Activated T-cell treated with anti-CD3 and anti-CD28 coated beads, Interleukin-2, amount 50 U/mL, for 4 hours (primary cell): ENCODE measurements around the gene S100A2. TPM values are rescaled to one million over a fixed set of nuclear protein-coding genes. Genes with fewer than 3 reads are reported as not detected.
"Not testable (repeated sequence)": the region's sequence is repeated elsewhere in the genome, so short reads cannot be mapped to it uniquely, and the experiment has no call there.

Experiments
- ATAC-seq, 2 donors: fragments of 200-7000 bp; cut with Tn5 transposase; one replicate each; pipeline ENCODE4 v1.10.0; 2021
- DNase-seq: peaks from one replicate; pipeline ENCODE4 v3.0.0-alpha.2; 2020
- H3K27me3 Mint-ChIP-seq: one replicate; pipeline ENCODE4 v1.8.0; 2021; ENCODE audit warnings: low read depth, mixed read lengths
- H3K36me3 Mint-ChIP-seq: one replicate; pipeline ENCODE4 v1.8.0; 2022; ENCODE audit warnings: mixed read lengths; ENCODE audit not compliant: insufficient read depth
- H3K4me1 Mint-ChIP-seq: one replicate; pipeline ENCODE4 v1.8.0; 2021; ENCODE audit warnings: low read depth, mixed read lengths
- H3K4me3 Mint-ChIP-seq: one replicate; pipeline ENCODE4 v1.8.0; 2021; ENCODE audit warnings: mild to moderate bottlenecking, moderate library complexity, mixed read lengths
- H3K9me3 Mint-ChIP-seq: one replicate; pipeline ENCODE4 v1.8.0; 2021; ENCODE audit warnings: mixed read lengths
- total RNA-seq, 3 donors: library from RNA; stranded (reverse); gene quantifications; one replicate each; pipeline ENCODE4 v1.2.1, GENCODE V29; 2021

The S100A2 gene
- total RNA-seq, 3 donors from 2014 or later: 0.40 to 1.2 (median 0.76) TPM

GRCh38 chr1:153563991-153564390, 1.7 kb downstream of the S100A2 start:
- peaks cover 34% of the 10 kb centered on the region for H3K4me1 Mint-ChIP-seq
- H3K9me3 Mint-ChIP-seq: no peaks in the 10 kb centered on the region
- no peaks in the 10 kb centered on the region for H3K27me3 Mint-ChIP-seq
- no peak for ATAC-seq
- no peaks in the 10 kb centered on the region for H3K36me3 Mint-ChIP-seq
- no peak overlapping the region for H3K4me3 Mint-ChIP-seq
- no peak for DNase-seq

GRCh38 chr1:153563483-153563901, 2.2 kb downstream of the S100A2 start:
- Mint-ChIP-seq H3K9me3 (no peaks in the 10 kb centered on the region), H3K27me3 (no peaks in the 10 kb centered on the region), H3K4me3 (no peak overlapping the region), H3K36me3 (no peaks in the 10 kb centered on the region), H3K4me1 (peaks cover 30% of the 10 kb centered on the region)
- ATAC-seq (no peak), DNase-seq (no peak)

DNA sequence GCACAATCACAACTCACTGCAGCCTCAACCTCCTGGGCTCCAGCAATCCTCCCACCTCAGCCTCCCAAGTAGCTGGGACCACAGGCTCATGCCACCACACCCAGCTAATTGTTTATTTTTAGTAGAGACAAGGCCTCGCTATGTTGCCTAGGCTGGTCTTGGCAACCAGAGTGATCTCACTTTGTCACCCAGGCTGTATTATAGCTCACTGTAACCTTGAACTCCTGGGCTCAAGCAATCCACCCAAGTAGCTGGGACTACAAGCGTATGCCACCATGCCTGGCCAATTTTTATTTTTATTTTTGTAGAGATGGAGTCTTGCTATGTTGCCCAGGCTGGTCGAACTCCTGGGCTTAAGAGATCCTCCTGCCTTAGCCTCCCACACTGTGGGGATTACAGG, 3.6 kb downstream of the S100A2 start:
- peaks cover 17% of the 10 kb centered on the region for H3K4me1 Mint-ChIP-seq
- H3K4me3 Mint-ChIP-seq, H3K27me3 Mint-ChIP-seq, DNase-seq, H3K9me3 Mint-ChIP-seq, H3K36me3 Mint-ChIP-seq, ATAC-seq: not testable (repeated sequence)

DNA sequence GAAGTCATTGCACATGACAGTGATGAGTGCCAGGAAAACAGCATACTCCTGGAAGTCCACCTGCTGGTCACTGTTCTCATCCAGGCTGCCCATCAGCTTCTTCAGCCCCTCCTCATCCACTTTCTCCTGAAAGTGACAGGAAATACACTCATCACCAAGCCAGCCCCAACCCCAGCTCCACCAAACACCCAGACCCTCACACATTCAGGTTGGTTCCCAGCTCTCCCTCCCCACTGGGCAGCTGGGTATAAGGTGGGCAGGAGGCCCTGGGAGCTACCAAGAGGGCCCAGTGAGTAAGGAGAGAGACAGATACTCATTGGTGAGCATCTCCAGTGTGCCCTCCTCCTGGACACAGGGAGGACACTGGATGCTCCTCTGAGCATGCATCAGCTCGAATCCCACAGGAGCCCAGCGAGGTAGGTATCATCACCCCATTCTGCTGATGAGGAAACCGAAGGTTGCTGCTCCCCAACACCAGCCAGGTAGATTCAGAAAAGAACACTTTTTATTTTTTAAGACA, 4.1 kb downstream of the S100A2 start:
- ATAC-seq: no peak
- Mint-ChIP-seq H3K27me3 (no peaks in the 10 kb centered on the region), H3K4me1 (peaks cover 12% of the 10 kb centered on the region), H3K4me3 (no peak overlapping the region), H3K36me3 (no peaks in the 10 kb centered on the region), H3K9me3 (no peaks in the 10 kb centered on the region)
- no peak for DNase-seq

DNA sequence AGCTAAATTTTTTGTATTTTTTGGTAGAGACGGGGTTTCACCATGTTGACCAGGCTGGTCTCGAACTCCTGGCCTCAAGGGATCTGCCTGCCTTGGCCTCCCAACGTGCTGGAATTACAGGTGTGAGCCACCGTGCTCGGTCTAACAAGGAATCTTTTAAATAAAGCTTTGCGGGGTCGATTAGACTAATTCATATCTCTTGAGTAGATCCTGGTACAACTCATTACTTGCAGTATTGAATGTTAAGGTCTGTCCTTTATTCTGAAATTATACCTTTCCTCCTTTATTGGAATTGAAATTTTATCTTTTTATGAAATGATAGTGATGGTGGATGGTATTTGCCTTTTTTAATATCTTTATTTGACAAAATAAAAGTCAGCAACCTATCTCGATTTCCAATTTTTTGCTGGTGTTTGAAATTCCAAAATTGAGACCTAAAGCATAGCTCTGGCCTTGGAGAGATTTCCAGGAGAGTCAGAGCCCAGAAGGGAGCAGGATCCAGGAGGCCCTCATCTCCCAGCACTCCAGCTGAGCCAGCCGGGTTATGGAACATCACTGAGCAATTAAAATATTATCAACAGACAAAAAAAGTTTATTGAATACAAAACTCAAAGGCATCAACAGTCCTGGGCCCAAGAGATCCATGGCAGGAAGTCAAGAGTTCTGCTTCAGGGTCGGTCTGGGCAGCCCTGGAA, 4.7 kb downstream of the S100A2 start:
- no peak for ATAC-seq
- no peak for DNase-seq
- H3K4me1 Mint-ChIP-seq: peaks cover 7% of the 10 kb centered on the region
- H3K9me3 Mint-ChIP-seq: no peaks in the 10 kb centered on the region
- no peaks in the 10 kb centered on the region for H3K36me3 Mint-ChIP-seq
- H3K27me3 Mint-ChIP-seq: no peaks in the 10 kb centered on the region
- H3K4me3 Mint-ChIP-seq: no peak overlapping the region

- no peaks in the 10 kb centered on the region for H3K9me3 Mint-ChIP-seq
- ATAC-seq (no peak), DNase-seq (no peak)
- no peaks in the 10 kb centered on the region for H3K27me3 Mint-ChIP-seq
- no peak overlapping the region for H3K4me3 Mint-ChIP-seq
- no peaks in the 10 kb centered on the region for H3K36me3 Mint-ChIP-seq
- H3K4me1 Mint-ChIP-seq: peaks cover 1% of the 10 kb centered on the region
Measured at GRCh38 chr1:153560241-153560640, 5.4 kb downstream of the S100A2 start.

DNA sequence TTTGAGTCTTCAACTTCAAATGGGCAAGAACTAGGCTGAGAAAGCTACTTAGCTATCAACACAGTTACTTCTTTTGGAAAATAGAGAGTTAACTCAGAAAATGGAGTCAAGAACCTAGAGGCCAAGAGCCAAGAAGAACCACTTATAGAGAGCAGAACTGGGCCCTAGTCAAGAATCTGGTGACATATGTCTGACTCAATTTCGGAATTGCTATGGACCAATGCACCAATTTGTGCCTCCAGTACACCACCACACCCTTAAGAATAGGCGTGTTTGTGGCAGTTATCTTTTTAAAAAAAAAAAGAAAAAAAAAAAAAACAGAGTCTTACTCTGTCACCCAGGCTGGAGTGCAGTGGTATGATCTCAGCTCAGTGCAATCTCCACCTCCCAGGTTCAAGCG, 7.8 kb downstream of the S100A2 start:
- Mint-ChIP-seq H3K9me3 (no peaks in the 10 kb centered on the region), H3K36me3 (no peaks in the 10 kb centered on the region), H3K27me3 (no peaks in the 10 kb centered on the region), H3K4me1 (peaks cover 2% of the 10 kb centered on the region), H3K4me3 (no peak overlapping the region)
- ATAC-seq (no peak), DNase-seq (no peak)

- H3K9me3 Mint-ChIP-seq: no peaks in the 10 kb centered on the region
- ATAC-seq: no peak
- H3K27me3 Mint-ChIP-seq: no peaks in the 10 kb centered on the region
- no peaks in the 10 kb centered on the region for H3K36me3 Mint-ChIP-seq
- no peak overlapping the region for H3K4me3 Mint-ChIP-seq
- no peak for DNase-seq
- H3K4me1 Mint-ChIP-seq: peaks cover 2% of the 10 kb centered on the region
Measured at GRCh38 chr1:153556348-153556747, 9.3 kb downstream of the S100A2 start.

DNA sequence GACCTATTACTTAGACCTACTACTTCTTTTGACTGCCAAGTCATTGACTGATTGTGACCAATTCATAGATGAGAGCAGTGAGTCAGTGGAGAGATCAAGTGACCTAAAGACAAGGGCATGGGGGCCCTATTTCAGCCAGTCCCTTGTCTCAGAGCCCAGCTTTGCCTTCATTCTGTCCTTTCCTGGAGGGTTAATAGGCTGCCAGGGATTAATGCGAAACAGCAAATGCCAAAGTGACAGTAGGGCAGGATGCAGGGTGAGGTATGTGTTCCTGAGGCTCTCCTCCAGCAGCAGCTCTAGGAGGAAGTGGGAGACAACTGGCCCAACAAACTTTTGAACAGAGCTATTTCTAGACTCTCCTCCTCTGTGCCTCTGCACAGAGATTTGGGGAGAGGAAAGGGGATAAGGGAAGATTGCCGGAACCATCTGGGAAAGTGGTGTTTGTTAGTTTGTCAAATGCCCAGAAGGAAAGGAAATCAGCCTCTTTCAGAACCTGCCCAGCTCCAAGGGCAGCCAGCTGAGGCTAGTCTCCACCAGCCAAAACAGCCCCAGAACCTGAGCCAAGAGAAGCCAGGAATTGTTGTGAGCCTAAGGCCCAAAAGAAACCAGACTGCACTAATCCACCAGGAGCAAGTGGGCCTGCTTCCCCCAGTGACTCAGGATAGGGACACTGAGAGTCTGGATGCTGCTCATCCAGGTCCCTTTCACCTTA, 11.7 kb downstream of the S100A2 start:
- DNase-seq (no peak), ATAC-seq (no peak)
- H3K4me3 Mint-ChIP-seq: no peak overlapping the region
- H3K4me1 Mint-ChIP-seq: peaks cover 3% of the 10 kb centered on the region
- no peaks in the 10 kb centered on the region for H3K36me3 Mint-ChIP-seq
- H3K9me3 Mint-ChIP-seq: no peaks in the 10 kb centered on the region
- no peaks in the 10 kb centered on the region for H3K27me3 Mint-ChIP-seq

DNA sequence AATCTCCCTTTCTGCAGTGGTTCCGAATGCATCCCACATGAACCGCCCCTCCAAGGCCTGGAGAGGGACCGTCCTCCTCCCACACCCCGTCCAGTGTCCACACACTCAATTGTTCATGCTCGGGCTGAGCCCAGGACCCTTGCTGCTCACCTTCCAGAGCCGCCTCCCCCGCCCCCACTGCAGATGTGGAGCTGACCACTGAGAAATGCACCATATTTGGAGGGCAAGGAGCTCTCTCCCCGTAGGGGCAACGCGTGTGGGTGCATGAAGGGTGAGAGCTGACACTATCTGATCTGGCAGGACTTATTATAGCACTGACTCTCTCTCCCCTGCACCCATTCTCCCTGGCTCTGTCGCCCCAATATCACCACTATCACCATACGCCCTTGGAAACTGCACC, 12.5 kb downstream of the S100A2 start:
- H3K4me3 Mint-ChIP-seq: no peak overlapping the region
- ATAC-seq (no peak), DNase-seq (no peak)
- H3K9me3 Mint-ChIP-seq: no peaks in the 10 kb centered on the region
- peaks cover 4% of the 10 kb centered on the region for H3K4me1 Mint-ChIP-seq
- H3K27me3 Mint-ChIP-seq: no peaks in the 10 kb centered on the region
- H3K36me3 Mint-ChIP-seq: no peaks in the 10 kb centered on the region

DNA sequence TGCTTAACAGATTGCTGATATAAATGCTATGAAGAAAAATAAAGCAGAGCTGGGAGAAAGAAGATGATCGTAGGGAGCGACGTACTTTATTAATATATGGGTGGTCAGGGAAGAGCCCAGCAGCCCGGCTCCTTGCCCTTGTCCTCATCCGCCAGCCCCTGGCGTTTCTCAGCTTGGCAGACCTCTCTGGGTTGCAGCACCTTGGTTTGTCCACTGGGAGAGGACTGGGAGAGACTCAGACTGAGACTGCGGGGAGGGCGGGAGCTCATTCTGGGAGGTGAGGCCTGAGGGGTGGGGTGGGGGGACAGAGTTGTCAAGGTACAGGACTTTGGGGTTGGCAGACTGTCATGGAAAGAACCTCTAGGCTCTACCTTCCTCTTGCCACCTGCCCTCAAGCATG, 13.3 kb downstream of the S100A2 start:
- H3K9me3 Mint-ChIP-seq: no peaks in the 10 kb centered on the region
- no peak for ATAC-seq
- no peak for DNase-seq
- H3K36me3 Mint-ChIP-seq: no peaks in the 10 kb centered on the region
- peaks cover 4% of the 10 kb centered on the region for H3K4me1 Mint-ChIP-seq
- H3K4me3 Mint-ChIP-seq: no peak overlapping the region
- H3K27me3 Mint-ChIP-seq: no peaks in the 10 kb centered on the region

DNA sequence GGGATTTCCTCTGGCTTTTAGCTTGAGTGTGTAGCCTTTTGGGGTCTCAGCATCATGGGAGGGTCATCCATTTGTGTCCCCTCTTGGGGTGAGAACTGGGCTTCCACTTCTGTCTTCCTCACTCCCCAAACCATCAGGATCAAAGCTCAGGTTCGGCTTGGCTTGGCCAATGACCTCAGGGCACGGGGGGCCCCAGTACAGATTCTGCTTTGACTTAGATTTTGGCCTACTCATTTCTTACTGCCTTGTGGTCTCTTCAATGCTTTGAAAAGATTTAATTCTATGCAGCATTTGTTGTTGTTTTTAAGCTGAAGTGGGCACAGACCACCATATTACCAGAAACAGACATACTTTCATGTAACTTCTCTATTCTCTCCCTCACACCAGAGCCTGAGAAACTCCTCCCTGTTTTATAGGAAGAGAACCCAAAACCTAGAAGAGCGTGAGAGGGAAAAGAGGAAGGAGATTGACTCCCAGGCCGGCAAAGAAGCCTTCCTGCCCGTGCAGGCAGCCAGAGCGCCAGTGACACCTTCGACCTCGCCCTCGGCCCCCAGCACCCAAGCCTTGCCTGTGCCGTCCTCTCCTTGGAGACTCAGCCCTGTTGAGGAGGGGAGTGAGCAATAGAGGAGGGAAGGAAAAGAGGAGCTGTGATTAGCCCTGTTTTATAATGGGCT, 14.7 kb downstream of the S100A2 start:
- DNase-seq (no peak), ATAC-seq (no peak)
- Mint-ChIP-seq H3K4me3 (no peak overlapping the region), H3K27me3 (no peaks in the 10 kb centered on the region), H3K9me3 (no peaks in the 10 kb centered on the region), H3K4me1 (peaks cover 16% of the 10 kb centered on the region), H3K36me3 (no peaks in the 10 kb centered on the region)

GRCh38 chr1:153550398-153550758, 15.3 kb downstream of the S100A2 start:
- Mint-ChIP-seq H3K36me3 (no peaks in the 10 kb centered on the region), H3K27me3 (no peaks in the 10 kb centered on the region), H3K4me1 (peaks cover 22% of the 10 kb centered on the region), H3K4me3 (no peak overlapping the region), H3K9me3 (no peaks in the 10 kb centered on the region)
- DNase-seq: no peak
- no peak for ATAC-seq

- no peak overlapping the region for H3K4me3 Mint-ChIP-seq
Measured at GRCh38 chr1:153549741-153550397, 15.8 kb downstream of the S100A2 start.

More at GRCh38 chr1:153549741-153550397, 15.8 kb downstream of the S100A2 start:
- H3K9me3 Mint-ChIP-seq: no peaks in the 10 kb centered on the region
- ATAC-seq (no peak), DNase-seq (no peak)
- H3K27me3 Mint-ChIP-seq: no peaks in the 10 kb centered on the region
- no peaks in the 10 kb centered on the region for H3K36me3 Mint-ChIP-seq
- peaks cover 27% of the 10 kb centered on the region for H3K4me1 Mint-ChIP-seq
